HG02571 (cell line): ENCODE data around the gene GUCY1A2.
"Not testable (repeated sequence)": the region's sequence is repeated elsewhere in the genome, so short reads cannot be mapped to it uniquely, and the experiment has no call there.

Experiments
- ATAC-seq: cut with Tn5 transposase; IDR thresholded peaks from one replicate; pipeline ENCODE4 v1.9.1; 2021; ENCODE audit warnings: mild to moderate bottlenecking, moderate library complexity; ENCODE audit not compliant: unreplicated experiment

Gene GUCY1A2

GRCh38 chr11:107018219-107018901, at the start of gene GUCY1A2:
Gene GUCY1A2, minus strand, starts transcription at chr11:107018476. Its CDS starts 421 bp downstream, at chr11:107018055.
- peak; percentile 35 for ATAC-seq

GRCh38 chr11:107054391-107054790, 36.1 kb upstream of the GUCY1A2 start:
- no peak for ATAC-seq

- not testable (repeated sequence) for ATAC-seq
Observed at GRCh38 chr11:107051332-107051731, 33.1 kb upstream of the GUCY1A2 start.

- not testable (repeated sequence) for ATAC-seq
Observed at GRCh38 chr11:107050899-107051298, 32.6 kb upstream of the GUCY1A2 start.

- ATAC-seq, result no peak
Observed at GRCh38 chr11:107050121-107050520, 31.8 kb upstream of the GUCY1A2 start.

- no peak for ATAC-seq
Observed at GRCh38 chr11:107044503-107044902, 26.2 kb upstream of the GUCY1A2 start.

GRCh38 chr11:107043242-107044006, 25.1 kb upstream of the GUCY1A2 start:
- ATAC-seq, result peak; percentile 78

GRCh38 chr11:107042748-107043147, 24.5 kb upstream of the GUCY1A2 start:
- no peak for ATAC-seq

- peak; percentile 50 for ATAC-seq
Observed at GRCh38 chr11:107041088-107041444, 22.8 kb upstream of the GUCY1A2 start.

- no peak for ATAC-seq
Observed at GRCh38 chr11:107040433-107041087, 22.3 kb upstream of the GUCY1A2 start.

- no peak for ATAC-seq
Observed at GRCh38 chr11:107025673-107026072, 7.4 kb upstream of the GUCY1A2 start.

GRCh38 chr11:107020594-107020993, 2.3 kb upstream of the GUCY1A2 start:
- ATAC-seq, result no peak

- no peak for ATAC-seq
Observed at GRCh38 chr11:107018902-107019493, 722 bp upstream of the GUCY1A2 start.

GRCh38 chr11:107017433-107018218, 650 bp downstream of the GUCY1A2 start:
- ATAC-seq, result peak; percentile 61

- no peak for ATAC-seq
Observed at GRCh38 chr11:107017104-107017432, 1.2 kb downstream of the GUCY1A2 start.

- no peak for ATAC-seq
Observed at GRCh38 chr11:107014871-107015270, 3.4 kb downstream of the GUCY1A2 start.

- ATAC-seq, result no peak
Observed at GRCh38 chr11:107011977-107012376, 6.3 kb downstream of the GUCY1A2 start.

- no peak for ATAC-seq
Observed at GRCh38 chr11:107009190-107009589, 9.1 kb downstream of the GUCY1A2 start.

- ATAC-seq, result no peak
Observed at GRCh38 chr11:107006076-107006833, 12.0 kb downstream of the GUCY1A2 start.

- ATAC-seq, result no peak
Observed at GRCh38 chr11:106999196-106999595, 19.1 kb downstream of the GUCY1A2 start.
